ENCODE results near the gene EFNA5.

The EFNA5 gene

DNA sequence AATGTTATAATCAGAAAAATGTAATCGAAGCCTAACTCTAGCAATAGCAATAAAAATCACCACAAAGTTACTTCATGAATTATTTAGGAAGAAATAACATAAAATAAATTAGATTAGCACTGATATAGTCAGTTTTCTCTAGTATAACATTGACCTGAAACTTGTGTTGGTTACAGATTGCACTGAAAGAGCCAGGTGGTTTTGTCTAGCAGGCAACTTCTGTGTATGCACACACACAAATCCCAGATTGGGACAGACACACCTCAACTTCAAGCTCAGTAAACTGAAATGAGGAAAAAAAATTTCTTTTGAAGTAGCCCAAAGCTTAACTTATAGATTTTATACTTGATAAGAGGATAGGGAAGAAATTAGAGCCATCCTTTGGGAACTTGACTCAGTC lies 129.3 kb downstream of the EFNA5 start:
- DNase-seq, result peak; percentile 23

DNA sequence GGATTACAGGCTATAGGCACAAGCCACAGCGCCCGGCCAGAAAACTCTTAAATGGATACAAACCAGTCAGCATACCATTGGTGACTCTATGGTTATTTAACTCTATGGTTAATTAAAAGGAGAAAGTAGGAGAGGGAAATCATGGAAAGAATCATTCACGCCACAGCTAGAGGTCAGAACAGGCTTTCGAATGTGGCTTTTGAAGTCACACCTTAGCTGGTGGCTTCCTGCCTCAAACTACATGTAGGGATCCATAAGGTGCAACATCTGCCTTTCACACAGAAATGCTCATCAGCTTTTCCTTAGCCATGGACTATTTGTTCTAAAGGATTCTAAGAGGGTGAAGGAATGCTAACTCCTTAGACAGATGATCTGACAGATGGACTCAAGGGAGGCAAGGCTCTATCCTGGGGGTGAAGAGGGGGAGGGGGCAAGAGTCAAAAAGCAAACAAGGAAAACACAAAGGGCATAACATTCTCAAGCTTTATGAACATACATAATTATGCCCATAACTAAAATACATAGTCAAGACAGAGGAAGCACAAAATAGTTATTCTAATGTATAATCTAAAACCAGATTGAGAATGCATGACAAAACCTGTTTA lies 130.9 kb downstream of the EFNA5 start:
- peak; percentile 19 for DNase-seq

DNA sequence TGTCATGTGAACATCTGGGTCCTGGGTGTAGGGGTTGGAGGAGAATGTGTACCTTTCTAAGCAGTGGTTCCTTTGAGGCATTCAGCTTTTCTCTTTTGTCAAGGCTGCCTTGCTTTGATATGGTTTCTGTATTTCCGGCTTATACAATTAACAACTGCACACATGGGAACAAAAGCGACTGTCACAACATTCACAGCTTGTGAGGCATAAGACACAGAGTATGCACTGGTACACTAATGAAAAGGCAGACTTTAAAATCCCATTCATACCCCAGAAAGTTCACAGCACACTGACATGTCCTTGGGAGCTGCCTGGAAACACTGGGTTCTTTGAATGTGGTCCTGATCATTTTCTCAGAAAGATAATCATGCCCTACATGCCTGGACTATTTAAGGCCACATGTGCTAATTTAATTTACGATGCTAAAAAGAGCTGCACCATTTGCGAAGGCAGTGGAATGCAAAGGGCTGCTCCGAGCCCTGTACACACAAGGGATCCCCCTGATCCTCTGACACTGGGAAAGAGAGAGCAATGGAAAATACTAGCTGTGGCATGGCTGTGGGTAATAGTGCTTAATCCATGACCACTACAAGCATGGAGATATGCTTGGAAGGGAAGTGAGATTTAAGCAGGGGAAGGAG lies 131.8 kb downstream of the EFNA5 start:
- DNase-seq, result no peak

DNA sequence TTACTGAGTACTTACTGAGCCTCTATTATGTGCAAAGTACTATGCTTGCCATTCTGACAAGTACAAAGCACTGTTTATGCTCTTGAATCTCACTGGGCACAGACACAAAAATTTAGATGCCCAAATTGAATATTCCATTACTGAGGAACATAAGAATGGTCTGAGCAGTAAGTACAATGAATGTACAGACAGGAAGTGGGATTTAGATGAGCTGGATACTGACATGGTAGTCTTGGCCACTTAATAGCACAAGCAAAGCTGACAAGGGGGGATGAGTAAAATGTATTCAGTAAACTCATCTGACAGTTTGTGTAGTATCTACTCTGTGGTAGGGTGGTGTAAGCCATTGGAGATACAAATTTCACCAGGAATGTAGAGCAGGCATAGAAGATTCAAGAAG lies 132.4 kb downstream of the EFNA5 start:
- no peak for DNase-seq

DNA sequence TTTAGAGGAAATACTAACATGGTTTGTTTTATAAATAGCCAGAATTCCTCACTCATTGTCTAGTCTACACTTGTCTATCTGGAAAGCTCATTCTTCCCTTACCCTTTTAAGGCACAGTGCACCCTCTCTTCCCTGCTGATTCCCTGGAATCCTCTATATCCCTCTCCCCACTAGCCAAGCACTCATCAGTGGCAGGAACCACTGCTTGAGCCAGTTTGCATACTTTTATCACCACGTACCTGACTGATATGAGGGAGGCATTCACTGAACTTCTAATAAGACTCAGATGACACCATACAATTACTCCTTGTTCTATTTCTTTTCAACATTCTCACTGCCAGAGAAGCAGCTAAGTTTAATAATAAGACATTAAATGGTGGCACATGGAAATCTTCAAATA lies 134.9 kb downstream of the EFNA5 start:
- DNase-seq, result no peak

DNA sequence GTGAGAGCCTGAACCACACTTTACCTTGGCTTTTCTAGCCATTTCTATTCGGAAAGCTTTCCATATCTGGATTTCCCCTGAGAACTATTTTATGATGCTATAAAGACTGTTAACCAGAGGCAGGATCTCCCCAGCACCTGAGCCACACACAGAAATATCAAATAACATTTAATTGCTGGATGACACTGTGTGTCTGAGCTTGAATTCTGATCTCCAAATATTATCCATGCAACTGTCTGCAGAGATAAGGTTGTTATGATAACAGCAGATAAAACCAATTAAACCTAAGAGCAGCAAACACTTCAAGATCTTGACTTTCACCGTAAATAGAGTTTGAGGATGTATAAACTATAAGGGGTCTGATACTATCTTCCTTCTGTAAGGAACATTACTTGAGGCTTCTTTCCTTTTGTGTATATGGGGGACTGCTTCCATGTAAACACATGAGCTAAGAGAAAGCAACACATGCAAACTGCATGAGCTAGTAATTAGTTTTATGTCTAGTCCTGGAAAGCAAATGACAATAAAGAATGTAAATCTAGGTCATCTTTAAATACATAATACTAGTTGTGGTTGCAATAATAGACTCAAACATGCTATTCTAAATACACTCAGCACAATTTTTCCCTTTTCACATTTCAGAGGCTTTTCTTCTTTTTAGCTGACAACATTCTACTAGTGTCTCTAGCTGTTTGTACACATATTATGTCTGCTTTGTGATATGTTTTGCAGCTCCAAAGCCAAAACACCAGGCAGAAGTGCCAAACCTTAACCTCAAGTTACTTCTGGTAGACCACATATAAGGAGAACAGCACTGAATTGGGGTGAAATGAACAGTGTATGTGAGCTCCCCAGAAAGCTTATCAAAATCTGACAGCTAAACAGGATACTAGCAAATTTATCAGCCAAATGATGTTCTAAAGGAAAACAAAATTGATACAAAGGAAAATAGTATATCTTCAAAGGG lies 136.5 kb downstream of the EFNA5 start:
- no peak for DNase-seq

DNA sequence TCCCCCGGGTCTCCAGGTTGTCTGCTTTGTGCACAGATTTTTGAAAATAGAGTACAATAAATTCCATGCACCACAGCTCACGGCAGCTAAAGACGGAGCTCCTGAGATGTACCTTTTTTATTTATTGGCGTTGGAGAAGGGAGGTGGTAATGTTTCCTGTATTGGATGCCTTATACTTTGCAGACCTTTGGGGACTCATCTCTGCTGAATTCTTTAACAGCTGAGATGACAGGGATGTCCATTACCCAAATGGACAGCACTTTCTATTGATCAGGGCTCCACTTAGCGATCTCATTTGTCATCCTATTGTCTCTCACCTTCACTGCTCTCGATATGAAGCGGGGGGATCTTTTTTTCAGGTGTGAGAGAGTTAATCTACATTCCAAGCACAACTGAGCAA lies 137.8 kb downstream of the EFNA5 start:
- no peak for DNase-seq

DNA sequence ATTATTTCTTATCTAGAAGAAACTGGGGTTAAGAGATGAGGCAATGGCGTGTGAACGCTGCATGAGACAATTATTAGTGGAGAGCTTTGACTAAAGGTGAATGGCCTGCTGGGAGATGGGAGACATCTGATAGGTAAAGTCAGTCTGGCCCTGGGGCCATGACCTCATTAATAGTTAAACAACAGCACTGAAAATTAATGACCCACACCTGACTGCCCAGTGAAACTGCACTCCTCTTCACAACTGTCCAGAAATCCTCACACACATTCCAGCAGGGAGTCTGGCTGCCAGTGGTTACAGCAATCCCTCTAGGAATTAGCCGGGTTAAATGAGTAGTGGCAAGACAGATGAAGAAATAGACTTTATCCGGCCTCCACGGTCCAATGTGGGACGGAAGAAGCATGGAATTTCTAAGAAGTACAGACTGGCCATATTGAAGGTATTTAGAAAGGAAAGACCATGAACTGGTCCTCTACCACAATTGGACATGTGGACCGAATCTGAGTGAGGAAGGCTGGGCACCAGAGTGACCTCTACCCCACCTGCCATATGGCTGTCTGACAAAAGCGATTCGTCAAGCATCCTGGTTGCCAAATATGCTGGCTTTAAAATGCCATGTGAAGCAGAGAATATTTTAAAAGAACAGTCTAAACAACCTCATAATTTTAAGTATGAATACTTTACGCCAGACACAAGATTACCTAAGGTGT lies 138.4 kb downstream of the EFNA5 start:
- no peak for DNase-seq

DNA sequence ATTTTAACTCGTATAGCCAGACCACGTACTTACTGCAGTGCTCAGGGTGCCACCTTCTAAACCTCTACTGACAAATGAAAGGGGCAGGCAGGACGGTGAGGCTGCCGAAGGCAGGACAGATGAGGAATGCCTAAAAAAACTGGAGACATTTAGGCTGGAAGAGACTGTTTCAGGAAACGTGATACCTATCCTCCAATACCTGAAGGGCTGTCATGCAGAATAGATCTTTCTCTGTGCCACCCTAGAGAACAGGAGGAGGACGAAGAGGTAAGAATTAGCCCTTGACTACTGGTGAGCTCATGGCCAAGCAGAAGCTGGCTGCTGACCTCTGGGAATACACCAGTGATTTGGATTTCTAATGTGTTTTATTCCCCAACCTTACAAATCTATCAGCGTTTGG lies 139.4 kb downstream of the EFNA5 start:
- DNase-seq, result no peak

DNA sequence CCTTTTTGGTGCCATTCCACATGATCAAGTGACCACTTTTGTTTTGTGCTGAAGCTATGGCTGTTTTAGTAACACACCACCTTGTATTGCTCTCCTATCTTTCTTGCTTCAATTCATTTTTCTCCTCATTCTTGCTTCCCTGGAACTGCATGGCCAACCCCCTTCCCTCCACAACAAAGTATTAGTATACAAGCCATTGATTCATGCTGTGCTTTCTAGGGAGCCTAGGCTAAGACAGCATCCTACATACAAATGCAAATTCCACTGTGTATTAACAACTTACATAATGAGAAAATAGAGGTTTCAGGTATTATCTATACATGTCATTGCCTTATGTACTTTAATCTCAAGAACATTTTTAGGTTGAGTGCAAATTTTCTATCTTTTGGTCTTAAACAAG lies 141.1 kb downstream of the EFNA5 start:
- DNase-seq, result no peak

DNA sequence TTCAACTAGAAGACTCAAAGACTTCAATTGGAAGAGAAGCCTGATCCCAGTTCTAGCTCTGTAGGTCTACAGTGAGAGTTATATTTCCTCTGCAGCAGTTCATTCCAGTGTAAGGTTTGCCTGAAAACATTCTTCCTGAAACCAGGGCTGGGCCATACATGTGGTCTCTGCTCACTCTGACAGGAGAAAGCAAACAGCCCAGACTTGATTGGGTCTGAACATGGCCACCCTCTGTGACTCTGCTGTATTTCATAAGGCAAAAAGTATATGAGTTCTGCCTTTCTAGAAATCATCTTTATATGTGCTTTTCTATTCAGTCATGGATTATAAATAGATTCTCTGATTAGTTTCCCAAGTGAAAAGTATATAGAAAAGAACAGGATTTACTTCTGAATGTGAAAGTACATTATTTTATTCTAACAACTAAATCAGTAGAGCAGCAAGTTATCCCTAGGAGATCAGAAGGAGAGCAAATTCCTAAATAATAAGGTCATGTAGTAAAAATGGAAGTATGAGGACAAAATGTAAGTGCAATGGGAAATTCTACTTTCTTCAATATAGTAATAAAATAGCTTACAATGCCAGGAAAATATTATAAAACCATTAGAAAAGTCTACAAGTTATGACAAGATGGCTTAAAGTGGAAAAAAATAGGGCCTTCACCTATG lies 144.3 kb downstream of the EFNA5 start:
- no peak for DNase-seq

DNA sequence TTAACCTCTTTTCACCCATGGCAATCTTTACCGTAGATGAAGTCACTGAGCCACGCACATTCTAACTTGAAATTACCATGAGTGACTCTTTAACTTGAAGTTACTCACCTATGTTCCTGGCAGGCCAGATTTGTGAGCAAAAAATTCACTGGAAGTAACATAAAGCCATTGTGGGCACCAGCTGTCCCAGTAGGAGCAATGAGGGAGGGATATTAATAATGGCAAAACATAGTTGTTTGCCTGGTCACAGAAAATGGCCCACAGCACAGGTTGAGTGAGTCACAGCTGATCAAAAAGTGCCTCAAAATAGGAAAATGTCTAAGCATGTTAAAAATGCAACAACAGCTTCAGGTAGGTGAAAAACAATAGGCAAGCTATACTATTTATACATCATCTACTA lies 146.6 kb downstream of the EFNA5 start:
- DNase-seq, result no peak

DNA sequence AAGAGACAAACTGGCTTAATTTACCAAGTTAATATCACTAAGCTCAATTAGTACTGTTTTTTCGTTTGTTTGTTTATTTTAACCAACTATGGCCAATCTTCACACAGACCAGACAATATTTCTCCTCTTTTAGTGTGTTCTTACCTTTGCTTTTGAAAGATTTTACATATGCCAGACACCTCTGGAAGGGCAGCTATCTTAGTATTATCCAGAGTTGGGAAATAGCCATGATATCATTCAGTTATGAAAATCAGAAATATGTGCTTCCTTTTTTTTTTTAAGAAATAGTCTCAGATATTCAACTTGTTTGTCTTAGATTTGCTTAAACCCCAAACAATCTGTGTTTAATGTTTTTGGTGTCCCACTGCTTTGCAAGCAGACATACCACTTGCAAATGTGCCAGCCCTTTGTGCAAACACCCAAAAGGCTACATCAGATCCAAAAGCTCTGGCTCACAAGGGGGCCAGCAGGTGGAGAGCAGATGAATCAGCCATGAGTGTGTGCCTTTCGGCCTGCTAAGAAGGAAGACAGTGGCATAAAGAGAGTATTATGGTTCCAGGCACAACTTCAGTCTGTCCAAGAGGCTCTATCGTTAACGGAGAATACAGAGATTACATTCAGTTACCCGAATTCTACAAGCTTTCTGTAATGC lies 147.6 kb downstream of the EFNA5 start:
- no peak for DNase-seq

DNA sequence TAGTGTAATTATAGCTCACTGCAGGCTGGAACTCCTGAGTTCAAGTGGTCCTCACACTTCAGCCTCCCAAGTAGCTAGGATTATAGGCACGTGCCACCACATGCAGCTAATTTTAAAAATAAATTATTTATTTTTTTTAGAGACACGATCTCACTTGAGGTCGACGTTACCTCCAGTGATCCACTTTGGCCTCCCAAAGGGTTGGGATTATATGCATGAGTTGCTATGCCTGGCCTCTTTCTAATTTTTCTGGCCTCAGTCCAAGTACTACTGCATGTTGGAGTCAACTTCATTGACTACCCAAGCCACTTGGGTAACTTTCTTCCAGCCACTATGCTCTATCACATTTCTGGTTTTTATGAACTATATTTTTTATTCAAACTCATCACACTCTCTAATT lies 148.3 kb downstream of the EFNA5 start:
- DNase-seq, result no peak

DNA sequence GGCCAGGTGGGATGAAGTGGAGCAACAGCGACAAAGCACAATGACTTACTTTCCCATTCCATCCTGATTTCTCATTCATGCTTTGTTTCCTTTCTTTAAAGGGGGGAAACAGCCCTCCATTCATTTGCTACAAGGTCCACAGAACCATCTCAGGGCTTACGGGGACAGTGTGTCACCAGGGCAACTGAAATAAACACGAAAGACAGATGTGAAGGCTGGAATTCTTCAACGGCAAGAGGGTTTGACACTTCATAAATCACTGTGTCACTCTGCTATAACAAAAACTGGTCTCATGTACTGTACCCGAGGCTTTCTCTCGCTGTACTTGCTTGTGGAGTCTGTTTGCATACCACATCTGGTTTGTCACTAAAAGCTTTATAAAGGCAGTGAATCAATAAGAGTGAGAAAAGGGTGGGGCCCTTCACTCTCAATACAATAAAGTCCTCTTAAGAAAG lies 150.8 kb downstream of the EFNA5 start:
- peak; percentile 10 for DNase-seq

DNA sequence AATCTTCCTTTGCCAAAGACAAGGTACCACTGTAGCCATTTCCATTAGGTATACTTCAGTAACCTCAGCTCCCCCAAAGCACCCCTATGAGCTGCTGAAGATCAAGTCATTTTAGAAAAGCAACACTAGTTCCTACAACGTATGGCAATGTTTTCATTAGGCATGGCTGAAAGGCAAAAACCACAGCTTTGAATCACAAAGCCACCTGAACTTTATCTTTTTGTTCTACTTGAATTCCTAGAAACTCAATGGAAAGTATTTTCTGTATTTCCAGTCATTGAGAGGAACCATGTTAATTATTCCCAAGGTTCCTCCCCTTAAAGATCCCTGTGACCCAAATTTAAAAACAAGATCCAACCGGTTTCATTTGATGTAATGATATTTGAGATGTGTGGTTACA lies 152.1 kb downstream of the EFNA5 start:
- DNase-seq, result no peak

DNA sequence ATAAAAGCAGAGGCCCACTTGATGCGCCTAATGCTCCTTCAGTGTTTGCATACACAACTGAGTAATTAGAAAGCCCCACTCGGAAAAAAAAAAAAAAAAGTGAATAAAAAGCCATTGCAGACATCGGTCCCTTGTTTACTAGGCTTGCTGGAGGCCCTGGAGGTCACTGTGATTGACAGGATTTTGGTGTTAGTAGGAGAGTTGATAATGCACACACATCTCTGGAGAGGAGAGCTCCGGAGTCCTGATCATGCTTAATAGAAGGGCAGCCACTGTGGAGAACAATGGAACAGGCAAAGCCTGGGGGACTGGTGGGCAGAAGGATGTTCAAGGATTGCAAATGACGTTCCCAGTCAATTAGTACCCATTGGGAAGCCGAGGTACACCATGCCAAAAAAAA lies 152.5 kb downstream of the EFNA5 start:
- DNase-seq, result no peak

DNA sequence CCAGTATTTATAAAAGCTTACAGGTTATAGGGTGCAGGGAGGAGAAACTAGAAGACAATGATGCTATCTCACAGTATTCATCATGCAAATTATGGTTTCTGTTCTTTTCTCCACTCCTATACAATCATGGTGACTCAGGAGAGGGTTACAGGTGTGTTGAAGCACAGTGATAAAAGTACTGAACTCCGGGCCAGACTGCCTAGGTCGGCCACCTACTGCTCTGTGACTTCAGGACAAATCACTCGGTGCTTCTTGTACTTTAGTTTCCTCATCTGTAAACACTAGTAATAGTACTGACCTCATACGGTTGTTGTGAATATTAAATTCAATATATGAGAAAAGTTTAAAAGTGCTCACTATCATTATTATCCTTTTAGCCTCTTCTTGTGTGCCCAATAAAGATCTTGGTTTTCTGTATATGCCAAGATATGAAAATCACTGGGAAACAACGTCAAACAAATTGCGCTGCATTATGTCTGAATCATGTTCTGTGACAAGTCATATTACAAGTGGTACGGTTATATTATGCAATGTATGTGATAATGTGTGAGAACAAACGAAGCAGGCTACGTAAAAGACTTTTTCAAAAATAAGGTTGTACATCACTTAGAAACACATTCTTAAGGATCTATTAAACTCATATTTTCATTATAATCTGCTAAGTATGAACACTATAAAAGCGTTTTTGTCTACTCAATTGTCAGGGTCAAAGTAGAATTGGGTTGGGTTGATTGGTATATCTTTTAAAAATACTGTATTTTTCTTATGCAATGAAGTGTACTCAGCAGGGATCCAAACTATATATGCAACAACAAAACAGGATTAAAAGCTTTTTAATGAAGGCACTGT lies 153.3 kb downstream of the EFNA5 start:
- no peak for DNase-seq

DNA sequence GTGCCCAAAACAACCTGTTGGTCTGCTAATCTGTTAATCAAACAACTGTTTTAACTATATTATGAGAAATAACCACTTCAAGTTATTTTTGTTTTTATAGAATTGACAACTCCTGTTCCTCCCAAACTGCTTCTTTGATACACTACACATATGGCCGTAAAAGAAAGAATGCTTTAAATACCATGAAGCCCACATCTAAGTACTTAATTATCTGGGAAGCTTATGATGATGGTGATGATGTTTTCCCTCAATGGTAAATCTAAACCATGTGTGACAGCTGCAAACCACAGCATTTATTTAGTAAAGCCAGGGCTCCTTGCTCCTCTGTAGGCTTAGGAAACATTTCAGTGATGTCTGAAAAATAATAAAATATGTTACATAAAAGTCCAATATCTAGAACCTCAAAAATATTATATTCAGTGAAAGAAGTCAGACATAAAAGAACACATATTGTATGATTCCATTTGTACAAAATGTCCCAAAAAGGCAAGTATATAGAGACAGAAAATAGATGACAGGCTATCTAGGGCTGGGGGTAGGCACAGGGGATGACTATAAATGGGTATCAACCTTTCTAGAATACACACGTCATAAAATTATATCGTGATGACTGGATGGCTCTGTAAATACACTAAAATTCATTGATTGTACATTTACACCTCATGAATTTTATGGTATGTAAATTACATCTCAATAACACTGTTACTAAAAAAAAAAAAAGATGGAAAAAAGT lies 154.1 kb downstream of the EFNA5 start:
- DNase-seq, result no peak

DNA sequence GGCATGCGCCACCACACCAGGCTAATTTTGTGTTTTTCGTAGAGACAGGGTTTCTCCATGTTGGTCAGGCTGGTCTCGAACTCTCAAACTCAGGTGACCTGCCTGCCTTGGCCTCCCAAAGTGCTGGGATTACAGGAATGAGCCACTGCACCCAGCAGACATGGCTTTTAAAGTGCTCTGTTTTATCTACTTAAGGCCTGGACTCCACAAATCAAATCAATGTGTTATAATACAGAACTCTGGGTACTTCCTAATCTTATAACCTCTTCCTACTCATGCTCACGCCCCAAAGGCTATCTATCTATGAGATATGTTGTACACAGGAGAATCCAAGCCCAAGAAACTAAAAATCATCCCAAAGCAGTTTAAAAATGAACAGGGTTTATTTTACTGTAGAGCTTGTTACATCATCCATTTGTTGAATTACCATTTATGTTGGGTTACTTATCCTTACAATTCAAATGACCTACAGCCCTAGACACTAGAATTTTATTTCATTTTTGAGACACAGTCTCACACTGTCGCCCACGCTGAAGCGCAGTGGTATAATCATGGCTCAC lies 155.1 kb downstream of the EFNA5 start:
- no peak for DNase-seq

All from DMS53 (cell line).